ENCODE results near the gene NEO1.
A peak's percentile ranks its signal among the peaks of the same experiment; 100 is the strongest.

The NEO1 gene

GRCh38 chr15:73050561-73051295 lies 1.5 kb upstream of the NEO1 start:
- Histone ChIP-seq H3K27me3 (ENCODE audit: control insufficient read depth, insufficient read depth, low read length) (peaks cover 10% of the 10 kb centered on the region; the same call in 1 of the 2 replicates), H3K4me1 (ENCODE audit: control insufficient read depth, insufficient read depth, low read length) (peaks cover 17% of the 10 kb centered on the region), H3K36me3 (ENCODE audit: control insufficient read depth, insufficient read depth, low read length) (no peaks in the 10 kb centered on the region), H3K4me3 (ENCODE audit: low read depth, low read length) (peak overlapping the region; percentile 68), H3K9ac (ENCODE audit: low read depth, low read length) (no peak overlapping the region), H3K27ac (ENCODE audit: low read depth, low read length) (peak overlapping the region; percentile 95), H3K9me3 (ENCODE audit: control insufficient read depth, insufficient read depth, low read length) (no peaks in the 10 kb centered on the region)

GRCh38 chr15:73051391-73051806 lies 864 bp upstream of the NEO1 start:
- Histone ChIP-seq H3K27me3 (ENCODE audit: control insufficient read depth, insufficient read depth, low read length) (peaks cover 10% of the 10 kb centered on the region; the same call in 1 of the 2 replicates), H3K9ac (ENCODE audit: low read depth, low read length) (peak overlapping the region; percentile 71), H3K27ac (ENCODE audit: low read depth, low read length) (peak overlapping the region; percentile 95), H3K9me3 (ENCODE audit: control insufficient read depth, insufficient read depth, low read length) (no peaks in the 10 kb centered on the region), H3K4me3 (ENCODE audit: low read depth, low read length) (peak overlapping the region; percentile 68), H3K4me1 (ENCODE audit: control insufficient read depth, insufficient read depth, low read length) (peaks cover 17% of the 10 kb centered on the region), H3K36me3 (ENCODE audit: control insufficient read depth, insufficient read depth, low read length) (no peaks in the 10 kb centered on the region)

- no peaks in the 10 kb centered on the region for H3K9me3 ChIP-seq (ENCODE audit: control insufficient read depth, insufficient read depth, low read length)
- H3K4me3 ChIP-seq (ENCODE audit: low read depth, low read length): peak overlapping the region; percentile 88
- peak overlapping the region; percentile 69 for H3K9ac ChIP-seq (ENCODE audit: low read depth, low read length)
- no peaks in the 10 kb centered on the region for H3K36me3 ChIP-seq (ENCODE audit: control insufficient read depth, insufficient read depth, low read length)
- H3K27me3 ChIP-seq (ENCODE audit: control insufficient read depth, insufficient read depth, low read length): peaks cover 10% of the 10 kb centered on the region; the same call in 1 of the 2 replicates
- H3K4me1 ChIP-seq (ENCODE audit: control insufficient read depth, insufficient read depth, low read length): peaks cover 17% of the 10 kb centered on the region
- H3K27ac ChIP-seq (ENCODE audit: low read depth, low read length): peak overlapping the region; percentile 89
Observed at GRCh38 chr15:73052653-73053397, 562 bp downstream of the NEO1 start.

GRCh38 chr15:73053398-73053723 lies 1.1 kb downstream of the NEO1 start:
- Histone ChIP-seq H3K27me3 (ENCODE audit: control insufficient read depth, insufficient read depth, low read length) (peaks cover 10% of the 10 kb centered on the region; the same call in 1 of the 2 replicates), H3K4me3 (ENCODE audit: low read depth, low read length) (peak overlapping the region; percentile 88), H3K9me3 (ENCODE audit: control insufficient read depth, insufficient read depth, low read length) (no peaks in the 10 kb centered on the region), H3K4me1 (ENCODE audit: control insufficient read depth, insufficient read depth, low read length) (peaks cover 21% of the 10 kb centered on the region), H3K27ac (ENCODE audit: low read depth, low read length) (peak overlapping the region; percentile 89), H3K36me3 (ENCODE audit: control insufficient read depth, insufficient read depth, low read length) (no peaks in the 10 kb centered on the region), H3K9ac (ENCODE audit: low read depth, low read length) (peak overlapping the region; percentile 69)

GRCh38 chr15:73054417-73054953 lies 2.2 kb downstream of the NEO1 start:
- H3K9ac ChIP-seq (ENCODE audit: low read depth, low read length): no peak overlapping the region
- peak overlapping the region; percentile 88; the same call in 1 of the 2 replicates for H3K4me3 ChIP-seq (ENCODE audit: low read depth, low read length)
- no peaks in the 10 kb centered on the region for H3K9me3 ChIP-seq (ENCODE audit: control insufficient read depth, insufficient read depth, low read length)
- peaks cover 10% of the 10 kb centered on the region; the same call in 1 of the 2 replicates for H3K27me3 ChIP-seq (ENCODE audit: control insufficient read depth, insufficient read depth, low read length)
- no peak overlapping the region for H3K27ac ChIP-seq (ENCODE audit: low read depth, low read length)
- no peaks in the 10 kb centered on the region for H3K36me3 ChIP-seq (ENCODE audit: control insufficient read depth, insufficient read depth, low read length)
- peaks cover 15% of the 10 kb centered on the region for H3K4me1 ChIP-seq (ENCODE audit: control insufficient read depth, insufficient read depth, low read length)

- peaks cover 12% of the 10 kb centered on the region for H3K4me1 ChIP-seq (ENCODE audit: control insufficient read depth, insufficient read depth, low read length)
- no peak overlapping the region for H3K27ac ChIP-seq (ENCODE audit: low read depth, low read length)
- no peaks in the 10 kb centered on the region for H3K9me3 ChIP-seq (ENCODE audit: control insufficient read depth, insufficient read depth, low read length)
- no peak overlapping the region for H3K9ac ChIP-seq (ENCODE audit: low read depth, low read length)
- no peaks in the 10 kb centered on the region for H3K27me3 ChIP-seq (ENCODE audit: control insufficient read depth, insufficient read depth, low read length)
- H3K36me3 ChIP-seq (ENCODE audit: control insufficient read depth, insufficient read depth, low read length): no peaks in the 10 kb centered on the region
- H3K4me3 ChIP-seq (ENCODE audit: low read depth, low read length): no peak overlapping the region
Observed at GRCh38 chr15:73056460-73056859, 4.2 kb downstream of the NEO1 start.

GRCh38 chr15:73058437-73058836 lies 6.2 kb downstream of the NEO1 start:
- H3K4me3 ChIP-seq (ENCODE audit: low read depth, low read length): no peak overlapping the region
- no peaks in the 10 kb centered on the region for H3K27me3 ChIP-seq (ENCODE audit: control insufficient read depth, insufficient read depth, low read length)
- no peaks in the 10 kb centered on the region for H3K36me3 ChIP-seq (ENCODE audit: control insufficient read depth, insufficient read depth, low read length)
- H3K9me3 ChIP-seq (ENCODE audit: control insufficient read depth, insufficient read depth, low read length): no peaks in the 10 kb centered on the region
- H3K27ac ChIP-seq (ENCODE audit: low read depth, low read length): no peak overlapping the region
- no peak overlapping the region for H3K9ac ChIP-seq (ENCODE audit: low read depth, low read length)
- H3K4me1 ChIP-seq (ENCODE audit: control insufficient read depth, insufficient read depth, low read length): peaks cover 12% of the 10 kb centered on the region

GRCh38 chr15:73065114-73065513 lies 12.9 kb downstream of the NEO1 start:
- Histone ChIP-seq H3K27ac (ENCODE audit: low read depth, low read length) (no peak overlapping the region), H3K9me3 (ENCODE audit: control insufficient read depth, insufficient read depth, low read length) (no peaks in the 10 kb centered on the region), H3K4me3 (ENCODE audit: low read depth, low read length) (no peak overlapping the region), H3K4me1 (ENCODE audit: control insufficient read depth, insufficient read depth, low read length) (no peaks in the 10 kb centered on the region; the same call in 1 of the 2 replicates), H3K27me3 (ENCODE audit: control insufficient read depth, insufficient read depth, low read length) (no peaks in the 10 kb centered on the region), H3K9ac (ENCODE audit: low read depth, low read length) (no peak overlapping the region), H3K36me3 (ENCODE audit: control insufficient read depth, insufficient read depth, low read length) (no peaks in the 10 kb centered on the region)

GRCh38 chr15:73069109-73069508 lies 16.8 kb downstream of the NEO1 start:
- Histone ChIP-seq H3K9ac (ENCODE audit: low read depth, low read length) (no peak overlapping the region), H3K4me3 (ENCODE audit: low read depth, low read length) (no peak overlapping the region), H3K36me3 (ENCODE audit: control insufficient read depth, insufficient read depth, low read length) (no peaks in the 10 kb centered on the region), H3K4me1 (ENCODE audit: control insufficient read depth, insufficient read depth, low read length) (no peaks in the 10 kb centered on the region), H3K27me3 (ENCODE audit: control insufficient read depth, insufficient read depth, low read length) (no peaks in the 10 kb centered on the region), H3K27ac (ENCODE audit: low read depth, low read length) (no peak overlapping the region), H3K9me3 (ENCODE audit: control insufficient read depth, insufficient read depth, low read length) (no peaks in the 10 kb centered on the region)

GRCh38 chr15:73072894-73073293 lies 20.6 kb downstream of the NEO1 start:
- Histone ChIP-seq H3K27me3 (ENCODE audit: control insufficient read depth, insufficient read depth, low read length) (no peaks in the 10 kb centered on the region), H3K9ac (ENCODE audit: low read depth, low read length) (no peak overlapping the region), H3K36me3 (ENCODE audit: control insufficient read depth, insufficient read depth, low read length) (no peaks in the 10 kb centered on the region), H3K4me3 (ENCODE audit: low read depth, low read length) (no peak overlapping the region), H3K4me1 (ENCODE audit: control insufficient read depth, insufficient read depth, low read length) (no peaks in the 10 kb centered on the region), H3K9me3 (ENCODE audit: control insufficient read depth, insufficient read depth, low read length) (no peaks in the 10 kb centered on the region), H3K27ac (ENCODE audit: low read depth, low read length) (no peak overlapping the region)

- Histone ChIP-seq H3K4me3 (ENCODE audit: low read depth, low read length) (no peak overlapping the region), H3K4me1 (ENCODE audit: control insufficient read depth, insufficient read depth, low read length) (peaks cover 4% of the 10 kb centered on the region; the same call in 1 of the 2 replicates), H3K27me3 (ENCODE audit: control insufficient read depth, insufficient read depth, low read length) (no peaks in the 10 kb centered on the region), H3K27ac (ENCODE audit: low read depth, low read length) (no peak overlapping the region), H3K9me3 (ENCODE audit: control insufficient read depth, insufficient read depth, low read length) (no peaks in the 10 kb centered on the region), H3K36me3 (ENCODE audit: control insufficient read depth, insufficient read depth, low read length) (no peaks in the 10 kb centered on the region), H3K9ac (ENCODE audit: low read depth, low read length) (no peak overlapping the region)
Observed at GRCh38 chr15:73074241-73074640, 22.0 kb downstream of the NEO1 start.
